HG03159 (cell line): Measurements from ENCODE around the gene NSUN2.

Source experiments
- ATAC-seq: cut with Tn5 transposase; IDR thresholded peaks from one replicate; pipeline ENCODE4 v1.9.1; 2021; ENCODE audit warnings: mild to moderate bottlenecking, moderate library complexity; ENCODE audit not compliant: unreplicated experiment

NSUN2 gene

GRCh38 chr5:6606884-6607558 lies 25.8 kb downstream of the NSUN2 start:
- no peak for ATAC-seq

GRCh38 chr5:6604946-6605345 lies 27.9 kb downstream of the NSUN2 start:
- ATAC-seq: no peak

GRCh38 chr5:6604341-6604740 lies 28.5 kb downstream of the NSUN2 start:
- ATAC-seq: no peak

GRCh38 chr5:6603643-6604042 lies 29.2 kb downstream of the NSUN2 start:
- no peak for ATAC-seq

GRCh38 chr5:6602441-6602840 lies 30.4 kb downstream of the NSUN2 start:
- ATAC-seq: no peak

- no peak for ATAC-seq
Measured at GRCh38 chr5:6601816-6602215, 31.0 kb downstream of the NSUN2 start.

- ATAC-seq: no peak
Measured at GRCh38 chr5:6601271-6601670, 31.6 kb downstream of the NSUN2 start.

- no peak for ATAC-seq
Measured at GRCh38 chr5:6599739-6600138, 33.1 kb downstream of the NSUN2 start.

GRCh38 chr5:6598351-6598900 lies 34.4 kb downstream of the NSUN2 start:
- no peak for ATAC-seq

- ATAC-seq: no peak
Measured at GRCh38 chr5:6597557-6597956, 35.3 kb downstream of the NSUN2 start.

GRCh38 chr5:6596388-6596787 lies 36.5 kb downstream of the NSUN2 start:
- ATAC-seq: no peak

- ATAC-seq: no peak
Measured at GRCh38 chr5:6595405-6595804, 37.4 kb downstream of the NSUN2 start.

GRCh38 chr5:6594066-6594465 lies 38.8 kb downstream of the NSUN2 start:
- no peak for ATAC-seq

GRCh38 chr5:6593148-6594016 lies 39.5 kb downstream of the NSUN2 start:
- ATAC-seq: no peak

- no peak for ATAC-seq
Measured at GRCh38 chr5:6592601-6593000, 40.2 kb downstream of the NSUN2 start.

GRCh38 chr5:6591671-6592288 lies 41.1 kb downstream of the NSUN2 start:
- no peak for ATAC-seq

GRCh38 chr5:6590581-6590980 lies 42.3 kb downstream of the NSUN2 start:
- ATAC-seq: no peak

GRCh38 chr5:6587171-6587570 lies 45.7 kb downstream of the NSUN2 start:
- ATAC-seq: no peak

- ATAC-seq: no peak
Measured at GRCh38 chr5:6586647-6587042, 46.2 kb downstream of the NSUN2 start.

GRCh38 chr5:6585939-6586646 lies 46.8 kb downstream of the NSUN2 start:
- no peak for ATAC-seq

GRCh38 chr5:6585168-6585567 lies 47.7 kb downstream of the NSUN2 start:
- no peak for ATAC-seq
